Stimulated activated CD8-positive, alpha-beta memory T cell treated with anti-CD3 and anti-CD28 coated beads, Interleukin-15, amount 100 ng/mL, for 48 hours (primary cell): ENCODE measurements around the gene SPAG6.
"Not testable (repeated sequence)": the region's sequence is repeated elsewhere in the genome, so short reads cannot be mapped to it uniquely, and the experiment has no call there.

Experiments
- DNase-seq, 2 donors: peaks; one replicate each; pipeline ENCODE4 v3.0.0-alpha.2; 2020; ENCODE audit warnings: low read depth in 2 of 2

SPAG6 gene

GRCh38 chr10:22370320-22370719, 25.0 kb downstream of the SPAG6 start:
- no peak for DNase-seq

GRCh38 chr10:22372298-22372697, 27.0 kb downstream of the SPAG6 start:
- DNase-seq, result no peak

GRCh38 chr10:22372917-22373316, 27.6 kb downstream of the SPAG6 start:
- DNase-seq, result no peak

- DNase-seq, result no peak
Observed at GRCh38 chr10:22374489-22375126, 29.3 kb downstream of the SPAG6 start.

- peak; percentile 33 to 40 for DNase-seq
Observed at GRCh38 chr10:22379059-22379458, 33.8 kb downstream of the SPAG6 start.

GRCh38 chr10:22381262-22381661, 36.0 kb downstream of the SPAG6 start:
- no peak for DNase-seq

GRCh38 chr10:22386503-22386902, 41.2 kb downstream of the SPAG6 start:
- DNase-seq, result no peak

- DNase-seq, result no peak
Observed at GRCh38 chr10:22389856-22390589, 44.7 kb downstream of the SPAG6 start.

GRCh38 chr10:22391600-22391999, 46.3 kb downstream of the SPAG6 start:
- DNase-seq, result no peak

- DNase-seq, result not testable (repeated sequence)
Observed at GRCh38 chr10:22396195-22396594, 50.9 kb downstream of the SPAG6 start.

GRCh38 chr10:22406916-22407315, 61.6 kb downstream of the SPAG6 start:
- not testable (repeated sequence) for DNase-seq

- DNase-seq, result no peak
Observed at GRCh38 chr10:22410394-22410793, 65.1 kb downstream of the SPAG6 start.

GRCh38 chr10:22410846-22411245, 65.5 kb downstream of the SPAG6 start:
- no peak for DNase-seq

- no peak for DNase-seq
Observed at GRCh38 chr10:22414146-22414545, 68.8 kb downstream of the SPAG6 start.

GRCh38 chr10:22415072-22415471, 69.8 kb downstream of the SPAG6 start:
- DNase-seq, result no peak

GRCh38 chr10:22417736-22418268, 72.5 kb downstream of the SPAG6 start:
- DNase-seq, result no peak

GRCh38 chr10:22420787-22421517, 75.7 kb downstream of the SPAG6 start:
- DNase-seq, result no peak

- no peak for DNase-seq
Observed at GRCh38 chr10:22426653-22427052, 81.4 kb downstream of the SPAG6 start.

GRCh38 chr10:22427101-22427500, 81.8 kb downstream of the SPAG6 start:
- no peak for DNase-seq

GRCh38 chr10:22427890-22428571, 82.7 kb downstream of the SPAG6 start:
- DNase-seq, result no peak

- no peak for DNase-seq
Observed at GRCh38 chr10:22429146-22429545, 83.8 kb downstream of the SPAG6 start.

- DNase-seq, result no peak
Observed at GRCh38 chr10:22429981-22430421, 84.7 kb downstream of the SPAG6 start.
